GM19193 (cell line): ENCODE data around the gene PFKP.

Source experiments
- POLR2A ChIP-seq: IDR thresholded peaks from 4 replicates; pipeline ENCODE4 v1.6.1; 2011; ENCODE audit not compliant: insufficient read depth, insufficient read length; ENCODE audit errors: extremely low read depth

The PFKP gene

GRCh38 chr10:3108575-3109105 is 41.3 kb downstream of the PFKP start:
- no peak for TF ChIP-seq POLR2A

- no peak for TF ChIP-seq POLR2A
Observed at GRCh38 chr10:3109196-3109595, 41.8 kb downstream of the PFKP start.

GRCh38 chr10:3109633-3110032 is 42.3 kb downstream of the PFKP start:
- no peak for TF ChIP-seq POLR2A

GRCh38 chr10:3110782-3111620 is 43.7 kb downstream of the PFKP start:
- TF ChIP-seq POLR2A: no peak

- no peak for TF ChIP-seq POLR2A
Observed at GRCh38 chr10:3111621-3112163, 44.3 kb downstream of the PFKP start.

GRCh38 chr10:3113343-3113720 is 46.0 kb downstream of the PFKP start:
- no peak for TF ChIP-seq POLR2A

GRCh38 chr10:3115685-3116084 is 48.3 kb downstream of the PFKP start:
- TF ChIP-seq POLR2A: no peak

- no peak for TF ChIP-seq POLR2A
Observed at GRCh38 chr10:3116508-3117100, 49.3 kb downstream of the PFKP start.

- TF ChIP-seq POLR2A: no peak
Observed at GRCh38 chr10:3117486-3117885, 50.1 kb downstream of the PFKP start.

- no peak for TF ChIP-seq POLR2A
Observed at GRCh38 chr10:3118641-3119091, 51.3 kb downstream of the PFKP start.

- no peak for TF ChIP-seq POLR2A
Observed at GRCh38 chr10:3119796-3120459, 52.6 kb downstream of the PFKP start.

GRCh38 chr10:3122034-3122433 is 54.7 kb downstream of the PFKP start:
- no peak for TF ChIP-seq POLR2A

- TF ChIP-seq POLR2A: no peak
Observed at GRCh38 chr10:3122486-3123205, 55.3 kb downstream of the PFKP start.

GRCh38 chr10:3123571-3124411 is 56.4 kb downstream of the PFKP start:
- no peak for TF ChIP-seq POLR2A
